Ramos (cell line): ENCODE results near the gene KDM2B.

Experiments used
- in situ Hi-C: fragments of 300-500 bp; cut with MboI; formaldehyde crosslinking; loops from one replicate; pipeline ENCODE4 v1.14.3; 2022; ENCODE audit warnings: low sequenced_read_pairs; ENCODE audit not compliant: unreplicated experiment

Gene KDM2B

GRCh38 chr12:121568518-121568917 is 12.3 kb downstream of the KDM2B start:
- in situ Hi-C loops = no loop called here

GRCh38 chr12:121565076-121565475 is 15.7 kb downstream of the KDM2B start:
- in situ Hi-C loops = no loop called here

- in situ Hi-C loops = no loop called here
Observed at GRCh38 chr12:121562488-121562887, 18.3 kb downstream of the KDM2B start.

- in situ Hi-C loops = no loop called here
Observed at GRCh38 chr12:121561009-121561395, 19.8 kb downstream of the KDM2B start.

GRCh38 chr12:121560392-121561008 is 20.3 kb downstream of the KDM2B start:
- in situ Hi-C loops = no loop called here

- in situ Hi-C loops = no loop called here
Observed at GRCh38 chr12:121558956-121559355, 21.9 kb downstream of the KDM2B start.

- in situ Hi-C loops = loop anchor here (5.0 kb wide), 1 partner anchor 116 kb away; the partner anchor contains the start of gene MORN3
Observed at GRCh38 chr12:121550974-121551634, 29.7 kb downstream of the KDM2B start.

- in situ Hi-C loops = no loop called here
Observed at GRCh38 chr12:121549075-121549474, 31.7 kb downstream of the KDM2B start.

- in situ Hi-C loops = no loop called here
Observed at GRCh38 chr12:121545480-121545879, 35.3 kb downstream of the KDM2B start.

- in situ Hi-C loops = no loop called here
Observed at GRCh38 chr12:121543786-121544185, 37.0 kb downstream of the KDM2B start.

- in situ Hi-C loops = no loop called here
Observed at GRCh38 chr12:121539908-121540307, 40.9 kb downstream of the KDM2B start.

- in situ Hi-C loops = no loop called here
Observed at GRCh38 chr12:121538699-121539061, 42.1 kb downstream of the KDM2B start.

GRCh38 chr12:121537814-121538698 is 42.8 kb downstream of the KDM2B start:
- in situ Hi-C loops = no loop called here

- in situ Hi-C loops = no loop called here
Observed at GRCh38 chr12:121536899-121537813, 43.7 kb downstream of the KDM2B start.

GRCh38 chr12:121536054-121536898 is 44.5 kb downstream of the KDM2B start:
- in situ Hi-C loops = no loop called here

- in situ Hi-C loops = no loop called here
Observed at GRCh38 chr12:121535150-121536053, 45.4 kb downstream of the KDM2B start.

GRCh38 chr12:121534495-121535148 is 46.2 kb downstream of the KDM2B start:
- in situ Hi-C loops = no loop called here
